Neutrophil (primary cell): ENCODE results near the gene IL4I1.
"Not testable (repeated sequence)": the region's sequence is repeated elsewhere in the genome, so short reads cannot be mapped to it uniquely, and the experiment has no call there.

Experiments used
- H3K27ac ChIP-seq: fragments of 200-600 bp; sonication (generic); 2 replicates; pipeline ENCODE4 v1.5.1; 2016; ENCODE audit warnings: mild to moderate bottlenecking, moderate library complexity
- H3K27me3 ChIP-seq: fragments of 200-600 bp; sonication (generic); 2 replicates; pipeline ENCODE4 v1.6.0; 2016; ENCODE audit warnings: mild to moderate bottlenecking
- H3K36me3 ChIP-seq: fragments of 200-600 bp; sonication (generic); 2 replicates; pipeline ENCODE4 v1.5.1; 2017
- H3K4me1 ChIP-seq, 2 experiments: fragments of 200-600 bp in 1 of 2; sonication (generic) in 1 of 2; 1 replicate in 1 of 2; 2 replicates in 1 of 2; pipeline versions ENCODE4 v1.5.1 to v1.6.1; 2013 to 2016; ENCODE audit warnings: low read depth in 1 of 2, low read length in 1 of 2, mild to moderate bottlenecking in 1 of 2, moderate library complexity in 1 of 2; ENCODE audit not compliant: control insufficient read depth in 1 of 2, insufficient read depth in 1 of 2
- H3K4me3 ChIP-seq, 2 experiments: fragments of 200-600 bp in 1 of 2; sonication (generic) in 1 of 2; 1 replicate in 1 of 2; 2 replicates in 1 of 2; pipeline ENCODE4 v1.5.1; 2013 to 2016; ENCODE audit warnings: low read depth in 1 of 2, low read length in 1 of 2, mild to moderate bottlenecking in 1 of 2, moderate library complexity in 1 of 2
- H3K9me3 ChIP-seq: fragments of 200-600 bp; sonication (generic); 2 replicates; pipeline ENCODE4 v1.5.1; 2016
- CTCF ChIP-seq: fragments of 200-600 bp; sonication (generic); IDR thresholded peaks from 2 replicates; pipeline ENCODE4 v1.5.1; 2016; ENCODE audit warnings: antibody characterized with exemption

The IL4I1 gene

GRCh38 chr19:49896863-49897621 is at the start of gene IL4I1:
IL4I1 (minus strand) TSS chr19:49896887; CDS start chr19:49896160, 727 bp downstream.
- Histone ChIP-seq H3K27ac (peak within 1 kb of the TSS; percentile 9), H3K9me3 (no peaks in the 10 kb centered on the region), H3K4me3 (peak within 1 kb of the TSS; percentile 12 to 35), H3K27me3 (peaks cover 38% of the 10 kb centered on the region), H3K36me3 (no peaks in the 10 kb centered on the region), H3K4me1 (peaks cover 9 to 17% of the 10 kb centered on the region in 2 experiments)
- no peak for TF ChIP-seq CTCF

- Histone ChIP-seq H3K9me3 (no peaks in the 10 kb centered on the region), H3K27ac (no peak overlapping the region), H3K27me3 (no peaks in the 10 kb centered on the region), H3K36me3 (no peaks in the 10 kb centered on the region), H3K4me1 (no peaks in the 10 kb centered on the region), H3K4me3 (no peak overlapping the region)
- TF ChIP-seq CTCF = no peak
Observed at GRCh38 chr19:49946415-49946814, 49.7 kb upstream of the IL4I1 start.

- H3K4me1 ChIP-seq, H3K9me3 ChIP-seq, H3K27me3 ChIP-seq, H3K4me3 ChIP-seq, H3K36me3 ChIP-seq, H3K27ac ChIP-seq: not testable (repeated sequence)
Observed at GRCh38 chr19:49944567-49944966, 47.9 kb upstream of the IL4I1 start.

GRCh38 chr19:49940482-49940791 is 43.8 kb upstream of the IL4I1 start:
- TF ChIP-seq CTCF = no peak
- Histone ChIP-seq H3K27me3 (peaks cover 5% of the 10 kb centered on the region), H3K4me1 (peaks cover 0 to 5% of the 10 kb centered on the region in 2 experiments), H3K27ac (no peak overlapping the region), H3K4me3 (no peak overlapping the region), H3K36me3 (no peaks in the 10 kb centered on the region), H3K9me3 (no peaks in the 10 kb centered on the region)

- Histone ChIP-seq H3K9me3 (no peaks in the 10 kb centered on the region), H3K4me3 (no peak overlapping the region), H3K27me3 (peaks cover 5% of the 10 kb centered on the region), H3K4me1 (peaks cover 0 to 5% of the 10 kb centered on the region in 2 experiments), H3K27ac (no peak overlapping the region), H3K36me3 (no peaks in the 10 kb centered on the region)
- TF ChIP-seq CTCF = no peak
Observed at GRCh38 chr19:49939721-49940481, 43.2 kb upstream of the IL4I1 start.

- TF ChIP-seq CTCF = no peak
- H3K4me1 ChIP-seq = peaks cover 0 to 5% of the 10 kb centered on the region in 2 experiments
- H3K4me3 ChIP-seq = no peak overlapping the region
- H3K27me3 ChIP-seq = peaks cover 5% of the 10 kb centered on the region
- no peaks in the 10 kb centered on the region for H3K36me3 ChIP-seq
- no peaks in the 10 kb centered on the region for H3K9me3 ChIP-seq
- no peak overlapping the region for H3K27ac ChIP-seq
Observed at GRCh38 chr19:49938662-49939061, 42.0 kb upstream of the IL4I1 start.
